ENCODE measurements around the gene C10orf88.

C10orf88 gene

DNA sequence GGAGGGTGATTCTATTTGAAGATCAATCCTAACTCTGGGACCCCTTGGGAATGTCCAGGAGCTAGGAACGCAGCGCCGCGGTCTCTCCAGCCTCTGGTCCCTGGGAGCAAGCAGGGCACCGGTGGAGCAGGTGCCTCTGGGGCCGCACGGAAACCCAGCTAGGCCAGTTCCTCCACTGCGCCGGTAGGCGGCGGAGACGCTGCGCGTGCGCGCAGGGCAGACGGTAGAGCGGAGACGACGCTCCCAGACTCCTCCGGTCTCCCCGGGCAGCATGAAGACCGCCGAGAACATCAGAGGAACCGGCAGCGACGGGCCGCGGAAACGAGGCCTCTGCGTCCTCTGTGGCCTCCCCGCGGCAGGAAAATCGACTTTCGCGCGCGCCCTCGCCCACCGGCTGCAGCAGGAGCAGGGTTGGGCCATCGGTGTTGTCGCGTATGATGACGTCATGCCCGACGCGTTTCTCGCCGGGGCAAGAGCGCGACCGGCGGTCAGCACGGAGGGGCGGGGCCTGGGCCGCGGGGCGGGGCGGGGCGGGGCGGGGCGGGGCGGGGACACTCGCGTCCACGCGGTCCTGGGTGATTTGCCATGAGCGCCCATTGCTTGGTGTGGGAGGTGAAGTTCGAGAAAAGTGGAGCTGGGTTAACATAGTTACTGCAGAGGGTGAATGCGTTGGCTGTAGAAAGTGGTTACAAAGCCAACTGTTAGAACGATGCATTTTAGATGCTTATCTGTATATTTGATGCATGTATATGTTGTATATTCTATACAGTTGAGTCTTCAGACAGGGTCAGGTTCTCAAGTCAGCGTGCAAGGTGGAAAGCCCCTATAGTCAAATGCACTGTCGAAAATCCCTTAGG lies 26.4 kb upstream of the C10orf88 start, which contains the start of gene PSTK:
TSS of gene PSTK (plus strand) at position 193 of the 857 bp plus-strand sequence. CDS start at position 272, 79 bp downstream.
- Histone ChIP-seq H3K4me3 (ENCODE audit: insufficient read depth in 1 of 2, low read depth in 1 of 2, low read length in 2 of 2) (peak within 1 kb of the TSS; percentile 86 to 90), H2BK120ac (ENCODE audit: low read depth, low read length) (peak within 1 kb of the TSS; percentile 66), H3K4me2 (ENCODE audit: low read length, poor library complexity, severe bottlenecking) (peak within 1 kb of the TSS; percentile 81), H2AK5ac (ENCODE audit: low read length, severe bottlenecking) (no peak within 1 kb of the TSS), H3K9me3 (ENCODE audit: control insufficient read depth, low read length) (no peaks in the 10 kb centered on the region), H3K4me1 (ENCODE audit: control insufficient read depth, insufficient read depth, low read depth, low read length) (peaks cover 2% of the 10 kb centered on the region), H2BK5ac (ENCODE audit: low read depth, low read length, poor library complexity, severe bottlenecking) (peak within 1 kb of the TSS; percentile 87), H3K18ac (ENCODE audit: low read depth in 1 of 2, low read length in 2 of 2) (peak within 1 kb of the TSS; percentile 97 to 98), H3K79me1 (replicated peaks; ENCODE audit: low read length, poor library complexity, severe bottlenecking) (peaks cover 5% of the 10 kb centered on the region), H3K14ac (ENCODE audit: low read length in 2 of 2) (peak within 1 kb of the TSS in 1 of 2 experiments; percentile 98), H2BK15ac (ENCODE audit: low read depth, poor library complexity, severe bottlenecking) (no peak within 1 kb of the TSS), H4K8ac (ENCODE audit: low read length) (peak within 1 kb of the TSS; percentile 100), H3K36me3 (ENCODE audit: control insufficient read depth in 1 of 2, insufficient read depth in 2 of 2, low read depth in 1 of 2, low read length in 2 of 2) (peaks cover 3 to 9% of the 10 kb centered on the region in 2 experiments), H3K27ac (ENCODE audit: low read length, poor library complexity, severe bottlenecking) (peak within 1 kb of the TSS; percentile 82), H3K4ac (ENCODE audit: low read depth in 1 of 2, low read length in 2 of 2) (peak within 1 kb of the TSS; percentile 91 to 96), H2BK12ac (ENCODE audit: low read length in 2 of 2) (peak within 1 kb of the TSS in 1 of 2 experiments; percentile 75), H3K23ac (ENCODE audit: low read length in 2 of 2) (peak within 1 kb of the TSS in 1 of 2 experiments; percentile 34), H2AFZ (ENCODE audit: low read depth, low read length) (peak within 1 kb of the TSS; percentile 98), H3K9ac (ENCODE audit: low read length) (peak within 1 kb of the TSS; percentile 93), H3K27me3 (ENCODE audit: control insufficient read depth in 1 of 2, insufficient read depth in 1 of 2, low read length in 2 of 2) (no peaks in the 10 kb centered on the region), H4K91ac (ENCODE audit: low read length) (peak within 1 kb of the TSS; percentile 99)
- WGBS = 2% methylated on average over 49 of the region's 73 CpGs
- DNase-seq = peak; percentile 94

DNA sequence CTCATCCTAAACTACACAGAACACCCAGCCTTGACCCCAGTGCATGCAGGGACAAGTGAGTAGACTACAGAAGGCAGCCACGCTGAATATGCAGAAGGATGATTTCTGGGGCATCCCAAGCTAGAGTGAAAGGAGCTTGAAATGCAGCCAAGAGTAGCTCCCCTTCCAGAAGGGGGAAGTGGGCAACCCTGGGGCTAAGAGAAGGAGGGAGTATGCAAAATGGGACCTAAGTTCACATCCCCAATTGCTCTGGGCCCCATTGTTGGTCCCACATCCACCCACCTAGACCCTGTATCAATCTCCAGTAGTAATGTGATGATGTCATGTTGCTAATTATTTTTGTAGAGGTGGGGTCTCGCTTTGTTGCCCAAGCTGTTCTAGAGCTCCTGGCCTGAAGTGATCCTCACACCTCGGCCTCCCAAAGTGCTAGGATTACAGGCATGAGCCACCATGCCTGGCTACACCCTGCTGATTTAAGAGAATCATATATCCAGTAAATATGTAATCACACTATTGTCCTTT lies 20.6 kb upstream of the C10orf88 start:
- H3K4me1 ChIP-seq (ENCODE audit: control insufficient read depth, insufficient read depth, low read depth, low read length) = no peaks in the 10 kb centered on the region
- no peaks in the 10 kb centered on the region for H3K9me3 ChIP-seq (ENCODE audit: control insufficient read depth, low read length)
- H4K8ac ChIP-seq (ENCODE audit: low read length) = no peak overlapping the region
- no peak overlapping the region for H2AK5ac ChIP-seq (ENCODE audit: low read length, severe bottlenecking)
- H2BK5ac ChIP-seq (ENCODE audit: low read depth, low read length, poor library complexity, severe bottlenecking) = no peak overlapping the region
- no peak overlapping the region for H3K4me2 ChIP-seq (ENCODE audit: low read length, poor library complexity, severe bottlenecking)
- no peak overlapping the region for H2AFZ ChIP-seq (ENCODE audit: low read depth, low read length)
- H3K18ac ChIP-seq (ENCODE audit: low read depth in 1 of 2, low read length in 2 of 2) = no peak overlapping the region
- no peak overlapping the region for H2BK12ac ChIP-seq (ENCODE audit: low read length in 2 of 2)
- no peak overlapping the region for H2BK15ac ChIP-seq (ENCODE audit: low read depth, poor library complexity, severe bottlenecking)
- H3K27ac ChIP-seq (ENCODE audit: low read length, poor library complexity, severe bottlenecking) = no peak overlapping the region
- WGBS = 75% methylated on average over 2 of the region's 3 CpGs
- no peaks in the 10 kb centered on the region for H3K79me1 ChIP-seq (replicated peaks; ENCODE audit: low read length, poor library complexity, severe bottlenecking)
- H3K14ac ChIP-seq (ENCODE audit: low read length in 2 of 2) = no peak overlapping the region
- H2BK120ac ChIP-seq (ENCODE audit: low read depth, low read length) = no peak overlapping the region
- no peak overlapping the region for H3K4ac ChIP-seq (ENCODE audit: low read depth in 1 of 2, low read length in 2 of 2)
- no peak overlapping the region for H3K23ac ChIP-seq (ENCODE audit: low read length in 2 of 2)
- H3K9ac ChIP-seq (ENCODE audit: low read length) = no peak overlapping the region
- H3K36me3 ChIP-seq (ENCODE audit: control insufficient read depth in 1 of 2, insufficient read depth in 2 of 2, low read depth in 1 of 2, low read length in 2 of 2) = no peaks in the 10 kb centered on the region
- no peak overlapping the region for H4K91ac ChIP-seq (ENCODE audit: low read length)
- DNase-seq = no peak
- H3K4me3 ChIP-seq (ENCODE audit: insufficient read depth in 1 of 2, low read depth in 1 of 2, low read length in 2 of 2) = no peak overlapping the region
- H3K27me3 ChIP-seq (ENCODE audit: control insufficient read depth in 1 of 2, insufficient read depth in 1 of 2, low read length in 2 of 2) = peaks cover 0 to 5% of the 10 kb centered on the region in 2 experiments

DNA sequence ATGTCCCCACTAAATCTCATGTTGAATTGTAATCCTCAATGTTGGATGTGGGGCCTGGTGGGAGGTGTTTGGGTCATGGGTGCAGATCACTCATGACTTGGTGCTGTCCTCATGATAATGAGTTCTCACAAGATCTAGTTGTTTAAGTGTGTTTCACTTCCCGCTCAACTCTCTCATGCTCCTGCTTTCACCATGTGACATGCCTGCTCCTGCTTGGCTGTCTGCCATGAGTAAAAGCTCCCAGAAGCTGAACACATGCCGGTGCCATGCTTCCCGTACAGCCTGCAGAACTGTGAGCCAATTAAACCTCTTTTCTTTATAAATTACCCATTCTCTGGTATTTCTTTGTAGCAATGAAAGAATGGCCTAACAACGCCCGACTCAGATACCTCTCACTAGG lies 20.0 kb upstream of the C10orf88 start:
- H3K79me1 ChIP-seq (replicated peaks; ENCODE audit: low read length, poor library complexity, severe bottlenecking) = no peaks in the 10 kb centered on the region
- H4K91ac ChIP-seq (ENCODE audit: low read length) = no peak overlapping the region
- no peaks in the 10 kb centered on the region for H3K4me1 ChIP-seq (ENCODE audit: control insufficient read depth, insufficient read depth, low read depth, low read length)
- peak; percentile 6 for DNase-seq
- H3K4me2 ChIP-seq (ENCODE audit: low read length, poor library complexity, severe bottlenecking) = no peak overlapping the region
- no peak overlapping the region for H3K27ac ChIP-seq (ENCODE audit: low read length, poor library complexity, severe bottlenecking)
- no peak overlapping the region for H3K4me3 ChIP-seq (ENCODE audit: insufficient read depth in 1 of 2, low read depth in 1 of 2, low read length in 2 of 2)
- 89% methylated on average over 5 of the region's 5 CpGs for WGBS
- H3K23ac ChIP-seq (ENCODE audit: low read length in 2 of 2) = no peak overlapping the region
- H3K36me3 ChIP-seq (ENCODE audit: control insufficient read depth in 1 of 2, insufficient read depth in 2 of 2, low read depth in 1 of 2, low read length in 2 of 2) = no peaks in the 10 kb centered on the region
- no peaks in the 10 kb centered on the region for H3K9me3 ChIP-seq (ENCODE audit: control insufficient read depth, low read length)
- H2BK15ac ChIP-seq (ENCODE audit: low read depth, poor library complexity, severe bottlenecking) = no peak overlapping the region
- no peak overlapping the region for H2BK120ac ChIP-seq (ENCODE audit: low read depth, low read length)
- H2AK5ac ChIP-seq (ENCODE audit: low read length, severe bottlenecking) = no peak overlapping the region
- H2BK5ac ChIP-seq (ENCODE audit: low read depth, low read length, poor library complexity, severe bottlenecking) = no peak overlapping the region
- H4K8ac ChIP-seq (ENCODE audit: low read length) = no peak overlapping the region
- H2BK12ac ChIP-seq (ENCODE audit: low read length in 2 of 2) = no peak overlapping the region
- H3K18ac ChIP-seq (ENCODE audit: low read depth in 1 of 2, low read length in 2 of 2) = no peak overlapping the region
- H3K9ac ChIP-seq (ENCODE audit: low read length) = no peak overlapping the region
- peaks cover 0 to 5% of the 10 kb centered on the region in 2 experiments for H3K27me3 ChIP-seq (ENCODE audit: control insufficient read depth in 1 of 2, insufficient read depth in 1 of 2, low read length in 2 of 2)
- H3K14ac ChIP-seq (ENCODE audit: low read length in 2 of 2) = no peak overlapping the region
- no peak overlapping the region for H3K4ac ChIP-seq (ENCODE audit: low read depth in 1 of 2, low read length in 2 of 2)
- no peak overlapping the region for H2AFZ ChIP-seq (ENCODE audit: low read depth, low read length)

- no peak overlapping the region for H3K18ac ChIP-seq (ENCODE audit: low read depth in 1 of 2, low read length in 2 of 2)
- no peak overlapping the region for H3K14ac ChIP-seq (ENCODE audit: low read length in 2 of 2)
- H2AK5ac ChIP-seq (ENCODE audit: low read length, severe bottlenecking) = no peak overlapping the region
- no peak overlapping the region for H4K91ac ChIP-seq (ENCODE audit: low read length)
- no peak overlapping the region for H3K9ac ChIP-seq (ENCODE audit: low read length)
- no peak overlapping the region for H2BK5ac ChIP-seq (ENCODE audit: low read depth, low read length, poor library complexity, severe bottlenecking)
- no peaks in the 10 kb centered on the region for H3K36me3 ChIP-seq (ENCODE audit: control insufficient read depth in 1 of 2, insufficient read depth in 2 of 2, low read depth in 1 of 2, low read length in 2 of 2)
- peaks cover 0 to 5% of the 10 kb centered on the region in 2 experiments for H3K27me3 ChIP-seq (ENCODE audit: control insufficient read depth in 1 of 2, insufficient read depth in 1 of 2, low read length in 2 of 2)
- no peak overlapping the region for H3K4me3 ChIP-seq (ENCODE audit: insufficient read depth in 1 of 2, low read depth in 1 of 2, low read length in 2 of 2)
- H3K4me1 ChIP-seq (ENCODE audit: control insufficient read depth, insufficient read depth, low read depth, low read length) = no peaks in the 10 kb centered on the region
- no peak overlapping the region for H3K4ac ChIP-seq (ENCODE audit: low read depth in 1 of 2, low read length in 2 of 2)
- H3K4me2 ChIP-seq (ENCODE audit: low read length, poor library complexity, severe bottlenecking) = no peak overlapping the region
- peaks cover 28% of the 10 kb centered on the region for H3K9me3 ChIP-seq (ENCODE audit: control insufficient read depth, low read length)
- 75% methylated on average over 3 of the region's 3 CpGs for WGBS
- no peak overlapping the region for H2AFZ ChIP-seq (ENCODE audit: low read depth, low read length)
- H3K23ac ChIP-seq (ENCODE audit: low read length in 2 of 2) = no peak overlapping the region
- H2BK15ac ChIP-seq (ENCODE audit: low read depth, poor library complexity, severe bottlenecking) = no peak overlapping the region
- no peak overlapping the region for H4K8ac ChIP-seq (ENCODE audit: low read length)
- H2BK120ac ChIP-seq (ENCODE audit: low read depth, low read length) = no peak overlapping the region
- no peaks in the 10 kb centered on the region for H3K79me1 ChIP-seq (replicated peaks; ENCODE audit: low read length, poor library complexity, severe bottlenecking)
- no peak overlapping the region for H2BK12ac ChIP-seq (ENCODE audit: low read length in 2 of 2)
- DNase-seq = no peak
- no peak overlapping the region for H3K27ac ChIP-seq (ENCODE audit: low read length, poor library complexity, severe bottlenecking)
These were observed 14.7 kb upstream of the C10orf88 start for GRCh38 chr10:122968698-122969097.
